ENCODE data around the gene DHX35. TPM values are rescaled to one million over a fixed set of nuclear protein-coding genes. Genes with fewer than 3 reads are reported as not detected.

The DHX35 gene
- total and polyA plus RNA-seq, 2 experiments from 2014 or later = 8.3 to 25.9 TPM

DNA sequence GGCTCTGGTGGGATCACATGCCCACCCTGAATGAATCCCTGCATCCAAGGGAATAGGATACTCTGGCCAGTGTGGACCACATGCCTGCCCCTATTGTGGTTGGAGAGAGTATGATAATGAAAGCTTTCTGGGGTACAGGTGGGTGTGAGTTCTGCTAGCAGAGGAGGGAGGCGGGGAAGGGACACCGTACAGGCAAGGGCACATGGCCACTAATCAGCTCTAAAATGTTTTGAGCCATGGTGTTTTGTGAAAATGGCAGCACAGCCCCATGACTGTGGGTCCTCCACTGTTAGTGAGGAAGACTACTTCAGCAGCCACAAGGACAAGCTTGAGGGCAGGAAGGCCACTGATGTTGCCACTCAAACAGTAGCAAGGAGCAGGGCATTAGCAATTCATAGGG is 11.9 kb upstream of the DHX35 start (continued):
- TF ChIP-seq, protein P1, sequence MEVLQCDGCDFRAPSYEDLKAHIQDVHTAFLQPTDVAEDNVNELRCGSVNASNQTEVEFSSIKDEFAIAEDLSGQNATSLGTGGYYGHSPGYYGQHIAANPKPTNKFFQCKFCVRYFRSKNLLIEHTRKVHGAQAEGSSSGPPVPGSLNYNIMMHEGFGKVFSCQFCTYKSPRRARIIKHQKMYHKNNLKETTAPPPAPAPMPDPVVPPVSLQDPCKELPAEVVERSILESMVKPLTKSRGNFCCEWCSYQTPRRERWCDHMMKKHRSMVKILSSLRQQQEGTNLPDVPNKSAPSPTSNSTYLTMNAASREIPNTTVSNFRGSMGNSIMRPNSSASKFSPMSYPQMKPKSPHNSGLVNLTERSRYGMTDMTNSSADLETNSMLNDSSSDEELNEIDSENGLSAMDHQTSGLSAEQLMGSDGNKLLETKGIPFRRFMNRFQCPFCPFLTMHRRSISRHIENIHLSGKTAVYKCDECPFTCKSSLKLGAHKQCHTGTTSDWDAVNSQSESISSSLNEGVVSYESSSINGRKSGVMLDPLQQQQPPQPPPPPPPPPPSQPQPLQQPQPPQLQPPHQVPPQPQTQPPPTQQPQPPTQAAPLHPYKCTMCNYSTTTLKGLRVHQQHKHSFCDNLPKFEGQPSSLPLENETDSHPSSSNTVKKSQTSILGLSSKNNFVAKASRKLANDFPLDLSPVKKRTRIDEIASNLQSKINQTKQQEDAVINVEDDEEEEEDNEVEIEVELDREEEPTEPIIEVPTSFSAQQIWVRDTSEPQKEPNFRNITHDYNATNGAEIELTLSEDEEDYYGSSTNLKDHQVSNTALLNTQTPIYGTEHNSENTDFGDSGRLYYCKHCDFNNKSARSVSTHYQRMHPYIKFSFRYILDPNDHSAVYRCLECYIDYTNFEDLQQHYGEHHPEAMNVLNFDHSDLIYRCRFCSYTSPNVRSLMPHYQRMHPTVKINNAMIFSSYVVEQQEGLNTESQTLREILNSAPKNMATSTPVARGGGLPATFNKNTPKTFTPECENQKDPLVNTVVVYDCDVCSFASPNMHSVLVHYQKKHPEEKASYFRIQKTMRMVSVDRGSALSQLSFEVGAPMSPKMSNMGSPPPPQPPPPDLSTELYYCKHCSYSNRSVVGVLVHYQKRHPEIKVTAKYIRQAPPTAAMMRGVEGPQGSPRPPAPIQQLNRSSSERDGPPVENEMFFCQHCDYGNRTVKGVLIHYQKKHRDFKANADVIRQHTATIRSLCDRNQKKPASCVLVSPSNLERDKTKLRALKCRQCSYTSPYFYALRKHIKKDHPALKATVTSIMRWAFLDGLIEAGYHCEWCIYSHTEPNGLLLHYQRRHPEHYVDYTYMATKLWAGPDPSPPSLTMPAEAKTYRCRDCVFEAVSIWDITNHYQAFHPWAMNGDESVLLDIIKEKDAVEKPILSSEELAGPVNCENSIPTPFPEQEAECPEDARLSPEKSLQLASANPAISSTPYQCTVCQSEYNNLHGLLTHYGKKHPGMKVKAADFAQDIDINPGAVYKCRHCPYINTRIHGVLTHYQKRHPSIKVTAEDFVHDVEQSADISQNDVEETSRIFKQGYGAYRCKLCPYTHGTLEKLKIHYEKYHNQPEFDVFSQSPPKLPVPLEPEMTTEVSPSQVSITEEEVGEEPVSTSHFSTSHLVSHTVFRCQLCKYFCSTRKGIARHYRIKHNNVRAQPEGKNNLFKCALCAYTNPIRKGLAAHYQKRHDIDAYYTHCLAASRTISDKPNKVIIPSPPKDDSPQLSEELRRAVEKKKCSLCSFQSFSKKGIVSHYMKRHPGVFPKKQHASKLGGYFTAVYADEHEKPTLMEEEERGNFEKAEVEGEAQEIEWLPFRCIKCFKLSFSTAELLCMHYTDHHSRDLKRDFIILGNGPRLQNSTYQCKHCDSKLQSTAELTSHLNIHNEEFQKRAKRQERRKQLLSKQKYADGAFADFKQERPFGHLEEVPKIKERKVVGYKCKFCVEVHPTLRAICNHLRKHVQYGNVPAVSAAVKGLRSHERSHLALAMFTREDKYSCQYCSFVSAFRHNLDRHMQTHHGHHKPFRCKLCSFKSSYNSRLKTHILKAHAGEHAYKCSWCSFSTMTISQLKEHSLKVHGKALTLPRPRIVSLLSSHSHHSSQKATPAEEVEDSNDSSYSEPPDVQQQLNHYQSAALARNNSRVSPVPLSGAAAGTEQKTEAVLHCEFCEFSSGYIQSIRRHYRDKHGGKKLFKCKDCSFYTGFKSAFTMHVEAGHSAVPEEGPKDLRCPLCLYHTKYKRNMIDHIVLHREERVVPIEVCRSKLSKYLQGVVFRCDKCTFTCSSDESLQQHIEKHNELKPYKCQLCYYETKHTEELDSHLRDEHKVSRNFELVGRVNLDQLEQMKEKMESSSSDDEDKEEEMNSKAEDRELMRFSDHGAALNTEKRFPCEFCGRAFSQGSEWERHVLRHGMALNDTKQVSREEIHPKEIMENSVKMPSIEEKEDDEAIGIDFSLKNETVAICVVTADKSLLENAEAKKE (CRISPR knock-in tag; IDR thresholded peaks at IDR 0.05) = no peak
- TF ChIP-seq EZH2 (IDR thresholded peaks at IDR 0.05; ENCODE audit: low read depth, unreplicated experiment) = no peak
- TF ChIP-seq CREB1 (CRISPR knock-in tag; IDR thresholded peaks at IDR 0.05; ENCODE audit: low read depth) = no peak
- TF ChIP-seq EZH2phosphoT487 (IDR thresholded peaks at IDR 0.05; ENCODE audit: unreplicated experiment) = no peak

DNA sequence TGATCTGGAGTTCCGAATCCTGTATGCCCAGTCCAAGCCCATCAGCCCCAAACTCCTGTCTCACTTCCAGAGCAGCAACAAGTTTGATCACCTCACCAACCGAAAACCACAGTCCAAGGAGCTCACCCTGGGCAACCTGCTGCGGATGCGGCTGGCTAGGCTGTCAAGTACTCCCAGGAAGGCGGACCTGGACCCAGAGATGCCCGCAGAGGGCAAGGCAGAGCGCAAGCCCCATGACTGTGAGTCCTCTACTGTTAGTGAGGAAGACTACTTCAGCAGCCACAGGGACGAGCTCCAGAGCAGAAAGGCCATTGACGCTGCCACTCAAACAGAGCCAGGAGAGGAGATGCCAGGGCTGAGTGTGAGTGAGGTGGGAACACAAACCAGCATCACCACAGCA is 10.5 kb upstream of the DHX35 start:
- peaks cover 5% of the 10 kb centered on the region for H3K27me3 Mint-ChIP-seq (ENCODE audit: insufficient read depth, low read depth, poor library complexity)
- peaks cover 80% of the 10 kb centered on the region for H3K36me3 Mint-ChIP-seq (ENCODE audit: low read depth)
- Histone ChIP-seq H2AFZ (no peak overlapping the region), H3K4me3 (no peak overlapping the region), H3K27me3 (ENCODE audit: insufficient read depth) (no peaks in the 10 kb centered on the region), H3K27ac (ENCODE audit: low read depth) (no peak overlapping the region), H3F3A (replicated peaks; ENCODE audit: low read depth) (peaks cover 10% of the 10 kb centered on the region; the same call in 1 of the 2 replicates), H3K9me2 (ENCODE audit: insufficient read depth) (no peaks in the 10 kb centered on the region), H4K20me1 (replicated peaks; ENCODE audit: insufficient read depth) (peaks cover 18% of the 10 kb centered on the region; the same call in 1 of the 2 replicates), H3K79me2 (replicated peaks; ENCODE audit: insufficient read depth) (peaks cover 14% of the 10 kb centered on the region; the same call in 1 of the 2 replicates), H3K4me2 (no peak overlapping the region), H3K36me3 (ENCODE audit: insufficient read depth) (peaks cover 47% of the 10 kb centered on the region), H3K4me1 (ENCODE audit: insufficient read depth) (no peaks in the 10 kb centered on the region)
- H3K27ac Mint-ChIP-seq = no peak overlapping the region
- DNase-seq (ENCODE audit: low spot score) (no peak), ATAC-seq (no peak)
- no peak overlapping the region for H3K4me3 Mint-ChIP-seq
- H3K4me1 Mint-ChIP-seq = no peaks in the 10 kb centered on the region
- H3K9me3 Mint-ChIP-seq = no peaks in the 10 kb centered on the region
- TF ChIP-seq, protein P2, sequence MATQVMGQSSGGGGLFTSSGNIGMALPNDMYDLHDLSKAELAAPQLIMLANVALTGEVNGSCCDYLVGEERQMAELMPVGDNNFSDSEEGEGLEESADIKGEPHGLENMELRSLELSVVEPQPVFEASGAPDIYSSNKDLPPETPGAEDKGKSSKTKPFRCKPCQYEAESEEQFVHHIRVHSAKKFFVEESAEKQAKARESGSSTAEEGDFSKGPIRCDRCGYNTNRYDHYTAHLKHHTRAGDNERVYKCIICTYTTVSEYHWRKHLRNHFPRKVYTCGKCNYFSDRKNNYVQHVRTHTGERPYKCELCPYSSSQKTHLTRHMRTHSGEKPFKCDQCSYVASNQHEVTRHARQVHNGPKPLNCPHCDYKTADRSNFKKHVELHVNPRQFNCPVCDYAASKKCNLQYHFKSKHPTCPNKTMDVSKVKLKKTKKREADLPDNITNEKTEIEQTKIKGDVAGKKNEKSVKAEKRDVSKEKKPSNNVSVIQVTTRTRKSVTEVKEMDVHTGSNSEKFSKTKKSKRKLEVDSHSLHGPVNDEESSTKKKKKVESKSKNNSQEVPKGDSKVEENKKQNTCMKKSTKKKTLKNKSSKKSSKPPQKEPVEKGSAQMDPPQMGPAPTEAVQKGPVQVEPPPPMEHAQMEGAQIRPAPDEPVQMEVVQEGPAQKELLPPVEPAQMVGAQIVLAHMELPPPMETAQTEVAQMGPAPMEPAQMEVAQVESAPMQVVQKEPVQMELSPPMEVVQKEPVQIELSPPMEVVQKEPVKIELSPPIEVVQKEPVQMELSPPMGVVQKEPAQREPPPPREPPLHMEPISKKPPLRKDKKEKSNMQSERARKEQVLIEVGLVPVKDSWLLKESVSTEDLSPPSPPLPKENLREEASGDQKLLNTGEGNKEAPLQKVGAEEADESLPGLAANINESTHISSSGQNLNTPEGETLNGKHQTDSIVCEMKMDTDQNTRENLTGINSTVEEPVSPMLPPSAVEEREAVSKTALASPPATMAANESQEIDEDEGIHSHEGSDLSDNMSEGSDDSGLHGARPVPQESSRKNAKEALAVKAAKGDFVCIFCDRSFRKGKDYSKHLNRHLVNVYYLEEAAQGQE (IDR thresholded peaks at IDR 0.05; ENCODE audit: unreplicated experiment) = no peak
- TF ChIP-seq EZH2 (IDR thresholded peaks at IDR 0.05; ENCODE audit: low read depth, unreplicated experiment) (no peak), ZNF114 (CRISPR knock-in tag; IDR thresholded peaks at IDR 0.05) (no peak), STAT1 (IDR thresholded peaks at IDR 0.05; ENCODE audit: unreplicated experiment) (no peak), EZH2phosphoT487 (IDR thresholded peaks at IDR 0.05; ENCODE audit: unreplicated experiment) (no peak), NANOG (IDR thresholded peaks at IDR 0.05; ENCODE audit: borderline replicate concordance) (no peak), POLR2AphosphoS5 (IDR thresholded peaks at IDR 0.05; ENCODE audit: low read depth) (no peak)
